ENCODE results near the gene GNB2. TPM values are rescaled to one million over a fixed set of nuclear protein-coding genes. Genes with fewer than 3 reads are reported as not detected.

Gene GNB2
- total and polyA plus RNA-seq, 2 of the 8 experiments (the other 6 are each of a cell fraction or from before 2014, with no cell fraction given): 157 to 260 TPM

DNA sequence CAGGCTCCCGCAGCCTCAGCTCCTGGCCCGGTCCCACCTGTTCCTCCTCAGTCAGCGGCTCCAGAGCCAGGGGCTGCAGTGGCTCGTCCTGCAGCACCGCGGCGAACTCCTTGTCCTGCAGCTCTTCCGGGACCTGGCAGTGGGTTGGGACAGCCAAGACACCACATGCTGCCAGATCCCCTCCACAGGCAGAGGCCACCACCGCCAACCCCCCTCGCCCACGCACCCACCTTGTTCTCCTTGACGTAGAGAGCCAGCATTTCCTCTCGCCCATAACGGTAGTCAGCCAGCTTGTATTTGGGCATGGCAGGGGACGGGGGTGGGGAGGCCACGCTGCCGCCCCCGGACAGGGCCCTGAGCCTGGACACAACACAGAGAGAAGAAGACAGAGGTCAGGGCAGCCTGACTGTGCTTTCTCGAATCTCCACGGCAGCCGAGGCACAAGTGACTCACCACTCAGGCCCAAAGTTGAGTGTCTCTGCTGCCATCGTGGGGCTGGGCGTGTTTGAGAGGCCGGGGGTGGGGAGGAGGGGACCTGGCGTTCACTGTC, 14.3 kb downstream of the GNB2 start:
- Histone ChIP-seq H3K14ac (ENCODE audit: insufficient read length) (no peak overlapping the region), H3K23ac (ENCODE audit: insufficient read length) (no peak overlapping the region)

More for the DNA sequence above, 14.3 kb downstream of the GNB2 start:
- WGBS, 2 experiments (ENCODE audit: extremely low coverage in 1 of 2, insufficient coverage in 1 of 2, insufficient read length in 1 of 2, insufficient replicate concordance in 2 of 2, low coverage in 1 of 2, low lambda C conversion rate in 2 of 2, missing lambda C conversion rate in 1 of 2): 93% methylated on average over 20 of the region's 25 CpGs; no CpG with 5 or more reads in 1 of the 2 experiments
- Histone ChIP-seq H3K56ac (replicated peaks; ENCODE audit: insufficient read length, low read depth, low read length) (no peak overlapping the region), H3K4me1 (replicated peaks in 1 of 4; ENCODE audit: control insufficient read depth in 3 of 4, insufficient read depth in 4 of 4, low read length in 3 of 4) (peaks cover 0 to 17% (median 11%) of the 10 kb centered on the region in 4 experiments; a peak in 6 of 7 replicates), H4K5ac (ENCODE audit: insufficient read length, low read depth, low read length) (no peak overlapping the region), H3K27ac (ENCODE audit: low read depth, low read length) (no peak overlapping the region), H3K4ac (replicated peaks; ENCODE audit: insufficient read length, low read depth, low read length) (no peak overlapping the region), H3K36me3 (ENCODE audit: control insufficient read depth in 2 of 4, insufficient read depth in 4 of 4, low read length in 3 of 4) (peaks cover 34 to 66% (median 55%) of the 10 kb centered on the region in 4 experiments), H3K4me3 (ENCODE audit: extremely low read depth in 1 of 4, insufficient read depth in 2 of 4, low read depth in 3 of 4, low read length in 4 of 4) (no peak overlapping the region), H3K23me2 (ENCODE audit: low read depth, low read length) (peaks cover 10% of the 10 kb centered on the region), H3K9ac (replicated peaks in 1 of 4; ENCODE audit: extremely low read depth in 1 of 4, low read depth in 3 of 4, low read length in 3 of 4) (no peak overlapping the region), H2AFZ (ENCODE audit: low read length) (no peak overlapping the region), H3K18ac (ENCODE audit: extremely low read depth, low read length) (no peak overlapping the region), H3K27me3 (replicated peaks in 1 of 4; ENCODE audit: control insufficient read depth in 3 of 4, extremely low read depth in 1 of 4, insufficient read depth in 3 of 4, low read length in 3 of 4) (no peaks in the 10 kb centered on the region), H2BK12ac (ENCODE audit: low read depth, low read length) (no peak overlapping the region), H3K79me1 (ENCODE audit: low read depth, low read length) (peaks cover 14% of the 10 kb centered on the region), H2BK20ac (ENCODE audit: low read length) (no peak overlapping the region), H2BK15ac (ENCODE audit: low read length) (no peak overlapping the region), H2BK5ac (ENCODE audit: low read depth, low read length) (no peak overlapping the region), H4K91ac (replicated peaks; ENCODE audit: insufficient read length, low read length) (no peak overlapping the region), H3K79me2 (ENCODE audit: control insufficient read depth in 1 of 2, insufficient read depth in 2 of 2, low read length in 2 of 2) (peaks cover 17 to 56% of the 10 kb centered on the region in 2 experiments), H3K4me2 (ENCODE audit: insufficient read depth in 1 of 2, low read depth in 2 of 2, low read length in 2 of 2) (no peak overlapping the region), H4K8ac (ENCODE audit: extremely low read depth, insufficient read depth, low read length) (no peak overlapping the region), H2AK5ac (ENCODE audit: low read depth, low read length) (no peak overlapping the region), H3K9me3 (ENCODE audit: insufficient read depth in 2 of 2, low read depth in 1 of 2, low read length in 1 of 2) (no peaks in the 10 kb centered on the region), H2BK120ac (replicated peaks; ENCODE audit: low read depth, low read length) (no peak overlapping the region), H4K20me1 (replicated peaks in 1 of 2; ENCODE audit: control insufficient read depth in 1 of 2, insufficient read depth in 2 of 2, low read length in 2 of 2) (peaks cover 30 to 56% of the 10 kb centered on the region in 2 experiments)
- no peak for DNase-seq (ENCODE audit: low read depth in 1 of 2, low spot score in 2 of 2)
- TF ChIP-seq NRF1 (IDR thresholded peaks at IDR 0.05; ENCODE audit: low read depth, low read length): no peak
- TF ChIP-seq, protein P1, sequence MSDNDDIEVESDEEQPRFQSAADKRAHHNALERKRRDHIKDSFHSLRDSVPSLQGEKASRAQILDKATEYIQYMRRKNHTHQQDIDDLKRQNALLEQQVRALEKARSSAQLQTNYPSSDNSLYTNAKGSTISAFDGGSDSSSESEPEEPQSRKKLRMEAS (IDR thresholded peaks at IDR 0.05): no peak
- TF ChIP-seq SP4 (IDR thresholded peaks at IDR 0.05; ENCODE audit: low read length): no peak
- TF ChIP-seq CHD1 (IDR thresholded peaks at IDR 0.05; ENCODE audit: low read depth, low read length): no peak
- TF ChIP-seq JUND (IDR thresholded peaks at IDR 0.05; ENCODE audit: low read length): no peak
- no peak for TF ChIP-seq SP1 (IDR thresholded peaks at IDR 0.05; ENCODE audit: low read depth, low read length)
- TF ChIP-seq CTBP2 (IDR thresholded peaks at IDR 0.05; ENCODE audit: borderline replicate concordance, insufficient read depth, insufficient read length, low read length): no peak
- TF ChIP-seq POLR2AphosphoS5 (IDR thresholded peaks at IDR 0.05; ENCODE audit: low read depth, low read length): no peak
- TF ChIP-seq BRCA1 (IDR thresholded peaks at IDR 0.05; ENCODE audit: low read depth, low read length): no peak
- no peak for FAIRE-seq
- ChIA-PET POLR2A (ENCODE audit: partially characterized antibody) (interaction anchor here (0.6 to 14.3 kb wide), 5 partner anchors 9 to 90 kb away, joined by 3 to 257 read pairs (median 4); partner anchors contain the start of gene POP7), CTCF (ENCODE audit: partially characterized antibody) (interaction anchor here (0.6 to 20.7 kb wide), 5 partner anchors 21 to 90 kb away, joined by 3 to 254 read pairs (median 5); partner anchors contain the start of genes MOSPD3 and POP7)
